Right lobe of liver (tissue), 4 donors: ENCODE data around the gene NECAB2.

Experiments
- POLR2A ChIP-seq: fragments of 450-650 bp; IDR thresholded peaks from one replicate; pipeline ENCODE4 v1.6.1; 2017; ENCODE audit warnings: antibody characterized with exemption, mild to moderate bottlenecking
- TF ChIP-seq, protein P1 (sequence below), 4 donors: fragments of 200-600 bp in 3 of 4; fragments of 450-650 bp in 1 of 4; IDR thresholded peaks; one replicate each; pipeline versions ENCODE4 v1.5.1 to v1.8.0; 2016 to 2022; ENCODE audit warnings: antibody characterized with exemption in 4 of 4, mild to moderate bottlenecking in 2 of 4
- donor health status: DM: no; HTN: no; CAD: no.
- donor health status: DM: no; HTN: no; CAD: no.
- donor health status: DM: no; HTN: yes; CAD: no.

DNA sequence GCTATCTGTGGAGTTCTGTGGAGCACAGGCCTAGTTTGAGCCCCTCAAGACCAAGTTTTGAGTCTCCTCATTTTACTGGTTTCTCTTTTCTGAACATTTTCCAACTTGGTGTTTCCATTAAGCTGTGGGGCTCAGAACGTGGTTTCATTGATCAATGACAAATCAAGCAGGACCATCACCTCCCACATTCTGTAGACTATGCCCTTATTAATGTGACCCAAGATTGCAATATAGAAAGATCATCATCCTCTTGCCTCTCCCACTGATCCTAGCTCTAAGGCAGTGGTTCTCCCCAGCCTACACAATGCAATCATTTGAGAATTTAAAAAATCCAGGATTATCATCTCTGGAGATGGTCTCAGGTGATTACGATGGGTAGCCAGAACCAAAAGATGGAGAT lies 30.8 kb upstream of the NECAB2 start:
- TF ChIP-seq, protein P1, sequence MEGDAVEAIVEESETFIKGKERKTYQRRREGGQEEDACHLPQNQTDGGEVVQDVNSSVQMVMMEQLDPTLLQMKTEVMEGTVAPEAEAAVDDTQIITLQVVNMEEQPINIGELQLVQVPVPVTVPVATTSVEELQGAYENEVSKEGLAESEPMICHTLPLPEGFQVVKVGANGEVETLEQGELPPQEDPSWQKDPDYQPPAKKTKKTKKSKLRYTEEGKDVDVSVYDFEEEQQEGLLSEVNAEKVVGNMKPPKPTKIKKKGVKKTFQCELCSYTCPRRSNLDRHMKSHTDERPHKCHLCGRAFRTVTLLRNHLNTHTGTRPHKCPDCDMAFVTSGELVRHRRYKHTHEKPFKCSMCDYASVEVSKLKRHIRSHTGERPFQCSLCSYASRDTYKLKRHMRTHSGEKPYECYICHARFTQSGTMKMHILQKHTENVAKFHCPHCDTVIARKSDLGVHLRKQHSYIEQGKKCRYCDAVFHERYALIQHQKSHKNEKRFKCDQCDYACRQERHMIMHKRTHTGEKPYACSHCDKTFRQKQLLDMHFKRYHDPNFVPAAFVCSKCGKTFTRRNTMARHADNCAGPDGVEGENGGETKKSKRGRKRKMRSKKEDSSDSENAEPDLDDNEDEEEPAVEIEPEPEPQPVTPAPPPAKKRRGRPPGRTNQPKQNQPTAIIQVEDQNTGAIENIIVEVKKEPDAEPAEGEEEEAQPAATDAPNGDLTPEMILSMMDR (IDR thresholded peaks at IDR 0.05): no peak
- no peak for TF ChIP-seq POLR2A
